Neural cell (in vitro differentiated cells): ENCODE results near the gene TBC1D22B.

Experiments used
- CTCF ChIP-seq: fragments of 450-650 bp; IDR thresholded peaks from 2 replicates; pipeline ENCODE4 v1.5.1; 2014; ENCODE audit warnings: antibody characterized with exemption, mild to moderate bottlenecking, moderate library complexity; ENCODE audit not compliant: poor library complexity, severe bottlenecking
- EP300 ChIP-seq: fragments of 450-650 bp; conservative IDR thresholded peaks from 2 replicates; pipeline ENCODE4 v1.6.1; 2014; ENCODE audit warnings: antibody characterized with exemption, mild to moderate bottlenecking, moderate library complexity; ENCODE audit not compliant: poor library complexity, severe bottlenecking
- EZH2 ChIP-seq: fragments of 200-600, 300-800 bp; shearing (Covaris generic), sonication (generic); IDR thresholded peaks from 2 replicates; pipeline ENCODE4 v1.6.1; 2014; ENCODE audit warnings: antibody characterized with exemption, low read length, borderline replicate concordance, mild to moderate bottlenecking; ENCODE audit not compliant: insufficient read depth, poor library complexity, severe bottlenecking
- MXI1 ChIP-seq: fragments of 450-650 bp; conservative IDR thresholded peaks from 2 replicates; pipeline ENCODE4 v1.6.1; 2014; ENCODE audit warnings: antibody characterized with exemption, mild to moderate bottlenecking; ENCODE audit not compliant: poor library complexity, severe bottlenecking
- POLR2AphosphoS5 ChIP-seq: IDR thresholded peaks from 2 replicates; pipeline ENCODE4 v1.6.1; 2012
- RAD21 ChIP-seq: fragments of 450-650 bp; conservative IDR thresholded peaks from 2 replicates; pipeline ENCODE4 v1.6.1; 2014; ENCODE audit warnings: antibody characterized with exemption, mild to moderate bottlenecking, moderate library complexity
- REST ChIP-seq: IDR thresholded peaks from 2 replicates; pipeline ENCODE4 v1.6.1; 2012; ENCODE audit warnings: borderline replicate concordance
- SMC3 ChIP-seq: fragments of 450-650 bp; conservative IDR thresholded peaks from 2 replicates; pipeline ENCODE4 v1.6.1; 2014; ENCODE audit warnings: antibody characterized with exemption, mild to moderate bottlenecking, moderate library complexity; ENCODE audit not compliant: poor library complexity
- TAF1 ChIP-seq: IDR thresholded peaks from 2 replicates; pipeline ENCODE4 v1.6.1; 2012; ENCODE audit warnings: low read depth

- no peak for TF ChIP-seq TAF1
- no peak for TF ChIP-seq REST
- TF ChIP-seq CTCF = no peak
- TF ChIP-seq POLR2AphosphoS5 = no peak
- TF ChIP-seq RAD21 = no peak
- no peak for TF ChIP-seq EP300
- no peak for TF ChIP-seq SMC3
- TF ChIP-seq EZH2 = no peak
- no peak for TF ChIP-seq MXI1
Measured at GRCh38 chr6:37239950-37240713, 17.4 kb upstream of the TBC1D22B start.
